ENCODE measurements around the gene OR13J1. TPM values are rescaled to one million over a fixed set of nuclear protein-coding genes. Genes with fewer than 3 reads are reported as not detected.

OR13J1 gene
- total RNA-seq, 1 experiment from 2014 or later, result not detected

GRCh38 chr9:35832814-35833213 is 37.4 kb downstream of the OR13J1 start:
- Mint-ChIP-seq H3K4me3 (no peak overlapping the region), H3K4me1 (peaks cover 26% of the 10 kb centered on the region), H3K9me3 (no peaks in the 10 kb centered on the region), H3K27ac (no peak overlapping the region), H3K36me3 (no peaks in the 10 kb centered on the region), H3K27me3 (ENCODE audit: low read depth) (peaks cover 4% of the 10 kb centered on the region)
- DNase-seq (ENCODE audit: low spot score) (no peak), ATAC-seq (no peak)
- POLR2A ChIA-PET, result no interaction called here
- CTCF ChIA-PET, result interaction anchor here (1.3 to 5.2 kb wide), 3 partner anchors 41 to 50 kb away, joined by 6 to 59 read pairs (median 8); partner anchors contain the start of gene NPR2
- TF ChIP-seq E2F1 (CRISPR knock-in tag; IDR thresholded peaks at IDR 0.05) (no peak), PRRX2 (CRISPR knock-in tag; IDR thresholded peaks at IDR 0.05) (no peak), GTF2I (CRISPR knock-in tag; conservative IDR thresholded peaks at IDR 0.05) (no peak), ZNF121 (CRISPR knock-in tag; IDR thresholded peaks at IDR 0.05) (no peak), USF1 (CRISPR knock-in tag; IDR thresholded peaks at IDR 0.05) (no peak), STAT6 (CRISPR knock-in tag; conservative IDR thresholded peaks at IDR 0.05; ENCODE audit: low read depth) (no peak), GRHL2 (CRISPR knock-in tag; IDR thresholded peaks at IDR 0.05; ENCODE audit: insufficient replicate concordance, severe bottlenecking) (no peak), ATF1 (CRISPR knock-in tag; IDR thresholded peaks at IDR 0.05) (no peak), ZNF232 (CRISPR knock-in tag; IDR thresholded peaks at IDR 0.05) (no peak), ARID4B (CRISPR knock-in tag; IDR thresholded peaks at IDR 0.05; ENCODE audit: borderline replicate concordance) (no peak), NR1H2 (CRISPR knock-in tag; IDR thresholded peaks at IDR 0.05) (no peak), ZBTB21 (CRISPR knock-in tag; IDR thresholded peaks at IDR 0.05; ENCODE audit: borderline replicate concordance) (no peak), ATF3 (CRISPR knock-in tag; conservative IDR thresholded peaks at IDR 0.05) (no peak), MXD4 (CRISPR knock-in tag; IDR thresholded peaks at IDR 0.05; ENCODE audit: borderline replicate concordance) (no peak), EMX1 (CRISPR knock-in tag; IDR thresholded peaks at IDR 0.05) (no peak)

- H3K4me3 Mint-ChIP-seq, result no peak overlapping the region
- H3K4me1 Mint-ChIP-seq, result peaks cover 28% of the 10 kb centered on the region
- DNase-seq (ENCODE audit: low spot score), result no peak
- ChIA-PET CTCF (interaction anchor here (1.2 kb wide), 1 partner anchor 41 kb away, joined by 4 read pairs; no protein-coding TSS in a partner anchor), POLR2A (no interaction called here)
- H3K36me3 Mint-ChIP-seq, result no peaks in the 10 kb centered on the region
- no peak for ATAC-seq
- no peak overlapping the region for H3K27ac Mint-ChIP-seq
- H3K9me3 Mint-ChIP-seq, result no peaks in the 10 kb centered on the region
- H3K27me3 Mint-ChIP-seq (ENCODE audit: low read depth), result peaks cover 2% of the 10 kb centered on the region; the same call in 1 of the 2 replicates
- TF ChIP-seq FOXP1 (CRISPR knock-in tag; IDR thresholded peaks at IDR 0.05; ENCODE audit: borderline replicate concordance), result no peak
- no peak for TF ChIP-seq ZNF423 (CRISPR knock-in tag; IDR thresholded peaks at IDR 0.05)
- TF ChIP-seq E2F4 (CRISPR knock-in tag; IDR thresholded peaks at IDR 0.05; ENCODE audit: borderline replicate concordance, low read depth), result no peak
- no peak for TF ChIP-seq NFATC4 (CRISPR knock-in tag; IDR thresholded peaks at IDR 0.05)
- no peak for TF ChIP-seq OVOL2 (CRISPR knock-in tag; IDR thresholded peaks at IDR 0.05; ENCODE audit: borderline replicate concordance)
- no peak for TF ChIP-seq E2F1 (CRISPR knock-in tag; IDR thresholded peaks at IDR 0.05)
- no peak for TF ChIP-seq USF1 (CRISPR knock-in tag; IDR thresholded peaks at IDR 0.05)
- TF ChIP-seq SOX15 (CRISPR knock-in tag; IDR thresholded peaks at IDR 0.05), result no peak
These were observed 39.2 kb downstream of the OR13J1 start for GRCh38 chr9:35831040-35831439.
